Left ventricle myocardium inferior (tissue), 1 donor: Measurements from ENCODE around the gene KCTD2. TPM values are rescaled to one million over a fixed set of nuclear protein-coding genes. Genes with fewer than 3 reads are reported as not detected.

ENCODE experiments used
- DNase-seq: peaks from one replicate; pipeline ENCODE4 v3.0.0-alpha.2; 2020
- H3K27ac ChIP-seq: fragments of 200-600 bp; replicated peaks from 2 replicates; pipeline ENCODE4 v1.8.0; 2021
- H3K27me3 ChIP-seq: fragments of 200-600 bp; 2 replicates; pipeline ENCODE4 v1.8.0; 2021; ENCODE audit warnings: low read depth
- H3K36me3 ChIP-seq: fragments of 200-600 bp; 2 replicates; pipeline ENCODE4 v1.8.0; 2021
- H3K4me1 ChIP-seq: fragments of 200-600 bp; 2 replicates; pipeline ENCODE4 v1.8.0; 2021
- H3K4me3 ChIP-seq: fragments of 200-600 bp; 2 replicates; pipeline ENCODE4 v1.8.0; 2021; ENCODE audit warnings: mild to moderate bottlenecking, moderate library complexity
- H3K9me3 ChIP-seq: fragments of 200-600 bp; replicated peaks from 2 replicates; pipeline ENCODE4 v1.8.0; 2021
- CTCF ChIP-seq: fragments of 200-600 bp; IDR thresholded peaks from 2 replicates; pipeline ENCODE4 v1.8.0; 2021; ENCODE audit warnings: antibody characterized with exemption, mild to moderate bottlenecking, borderline replicate concordance
- intact Hi-C: fragments of 100-400 bp; cut with micrococcal nuclease; formaldehyde crosslinking; loops from one replicate; pipeline ENCODE4 v1.11.0; 2022
- total RNA-seq: library from RNA; stranded (reverse); fragmentation: NEBNext Ultra II Directional; extraction: Animal tissue kit (Norgen Biotek cat#: 25700); gene quantifications from one replicate; pipeline ENCODE4 v1.2.1, GENCODE V29; 2021
- donor health status: DM: no; HTN: yes; CAD: no; lungs with severe emphysema.

KCTD2 gene
- total RNA-seq, 1 donor from 2014 or later, result 23.1 TPM

- Histone ChIP-seq H3K4me3 (no peak overlapping the region), H3K9me3 (no peaks in the 10 kb centered on the region), H3K27me3 (no peaks in the 10 kb centered on the region), H3K36me3 (peaks cover 11% of the 10 kb centered on the region), H3K27ac (no peak overlapping the region), H3K4me1 (peaks cover 14% of the 10 kb centered on the region)
- DNase-seq, result no peak
- TF ChIP-seq CTCF, result no peak
- intact Hi-C loops, result no loop called here
These were observed 50.8 kb downstream of the KCTD2 start for GRCh38 chr17:75097865-75098264.

GRCh38 chr17:75098861-75099260 is 51.8 kb downstream of the KCTD2 start:
- Histone ChIP-seq H3K9me3 (no peaks in the 10 kb centered on the region), H3K4me3 (no peak overlapping the region), H3K4me1 (peaks cover 14% of the 10 kb centered on the region), H3K27ac (no peak overlapping the region), H3K36me3 (peaks cover 11% of the 10 kb centered on the region), H3K27me3 (no peaks in the 10 kb centered on the region)
- no peak for DNase-seq
- intact Hi-C loops, result no loop called here
- TF ChIP-seq CTCF, result no peak

- H3K9me3 ChIP-seq, result no peaks in the 10 kb centered on the region
- H3K27me3 ChIP-seq, result no peaks in the 10 kb centered on the region
- no peak overlapping the region for H3K27ac ChIP-seq
- peaks cover 18% of the 10 kb centered on the region for H3K4me1 ChIP-seq
- intact Hi-C loops, result no loop called here
- H3K36me3 ChIP-seq, result peaks cover 11% of the 10 kb centered on the region
- H3K4me3 ChIP-seq, result no peak overlapping the region
- no peak for DNase-seq
- TF ChIP-seq CTCF, result no peak
These were observed 53.0 kb downstream of the KCTD2 start for GRCh38 chr17:75099881-75100595.

- Histone ChIP-seq H3K27ac (no peak overlapping the region), H3K4me1 (peaks cover 14% of the 10 kb centered on the region), H3K27me3 (no peaks in the 10 kb centered on the region), H3K9me3 (no peaks in the 10 kb centered on the region), H3K36me3 (peaks cover 11% of the 10 kb centered on the region), H3K4me3 (no peak overlapping the region)
- TF ChIP-seq CTCF, result no peak
- no peak for DNase-seq
- intact Hi-C loops, result no loop called here
These were observed 55.4 kb downstream of the KCTD2 start for GRCh38 chr17:75102385-75102821.

GRCh38 chr17:75103601-75104554 is 56.9 kb downstream of the KCTD2 start:
- TF ChIP-seq CTCF, result no peak
- H3K27me3 ChIP-seq, result no peaks in the 10 kb centered on the region
- H3K27ac ChIP-seq, result peak overlapping the region; percentile 48
- intact Hi-C loops, result no loop called here
- H3K9me3 ChIP-seq, result no peaks in the 10 kb centered on the region
- DNase-seq, result no peak
- peaks cover 11% of the 10 kb centered on the region for H3K36me3 ChIP-seq
- H3K4me3 ChIP-seq, result no peak overlapping the region
- H3K4me1 ChIP-seq, result peaks cover 16% of the 10 kb centered on the region
